GM20000 (cell line): ENCODE measurements around the gene OPTN.
"Not testable (repeated sequence)": the region's sequence is repeated elsewhere in the genome, so short reads cannot be mapped to it uniquely, and the experiment has no call there.

ENCODE experiments used
- DNase-seq: peaks from one replicate; pipeline ENCODE4 v3.0.0; 2012; ENCODE audit warnings: low spot score
- CTCF ChIP-seq: IDR thresholded peaks from 2 replicates; pipeline ENCODE4 v1.5.1; 2012; ENCODE audit warnings: mild to moderate bottlenecking, control low read depth; ENCODE audit errors: extremely low read depth, missing control alignments

OPTN gene

GRCh38 chr10:13152296-13152695, 52.3 kb downstream of the OPTN start:
- no peak for TF ChIP-seq CTCF
- no peak for DNase-seq

GRCh38 chr10:13155860-13156259, 55.9 kb downstream of the OPTN start:
- DNase-seq: not testable (repeated sequence)

- no peak for TF ChIP-seq CTCF
These were observed 58.4 kb downstream of the OPTN start for GRCh38 chr10:13158401-13158800.

GRCh38 chr10:13160934-13161856, 61.2 kb downstream of the OPTN start, which contains the start of gene MCM10:
TSS of gene MCM10 (plus strand) at chr10:13161558. CDS start at chr10:13164203, 2,645 bp downstream.
- peak; percentile 99 for DNase-seq
- TF ChIP-seq CTCF: peak; percentile 71

More at GRCh38 chr10:13158401-13158800, 58.4 kb downstream of the OPTN start:
- no peak for DNase-seq

GRCh38 chr10:13161857-13162271, 61.9 kb downstream of the OPTN start:
- peak; percentile 35 for DNase-seq
- TF ChIP-seq CTCF: no peak

- TF ChIP-seq CTCF: no peak
- no peak for DNase-seq
These were observed 63.9 kb downstream of the OPTN start for GRCh38 chr10:13163859-13164258.

- no peak for TF ChIP-seq CTCF
- no peak for DNase-seq
These were observed 65.2 kb downstream of the OPTN start for GRCh38 chr10:13165177-13165576.
